LNCAP (cell line): ENCODE measurements around the gene EXOC7.

Experiments used
- CTCF ChIP-seq: fragments of 450-650 bp; IDR thresholded peaks from 2 replicates; pipeline ENCODE4 v1.5.1; 2017; ENCODE audit warnings: mild to moderate bottlenecking

The EXOC7 gene

GRCh38 chr17:76080768-76081287, 22.8 kb downstream of the EXOC7 start:
- no peak for TF ChIP-seq CTCF

GRCh38 chr17:76079956-76080767, 23.4 kb downstream of the EXOC7 start:
- TF ChIP-seq CTCF, result no peak

- TF ChIP-seq CTCF, result no peak
Observed at GRCh38 chr17:76079535-76079955, 24.0 kb downstream of the EXOC7 start.

GRCh38 chr17:76078860-76079534, 24.6 kb downstream of the EXOC7 start, which contains the start of gene ZACN:
Gene ZACN (plus strand): TSS chr17:76079182. CDS start chr17:76079265, 83 bp downstream.
- no peak for TF ChIP-seq CTCF

- TF ChIP-seq CTCF, result no peak
Observed at GRCh38 chr17:76077584-76078110, 25.9 kb downstream of the EXOC7 start.

GRCh38 chr17:76076765-76077583, 26.6 kb downstream of the EXOC7 start:
- no peak for TF ChIP-seq CTCF
